ENCODE measurements around the gene BAHD1. TPM values are rescaled to one million over a fixed set of nuclear protein-coding genes. Genes with fewer than 3 reads are reported as not detected.

BAHD1 gene
- total and polyA plus RNA-seq, 2 donors (not counting 3 experiments of a cell fraction or from before 2014, with no cell fraction given) = 6.3 to 19.1 TPM

DNA sequence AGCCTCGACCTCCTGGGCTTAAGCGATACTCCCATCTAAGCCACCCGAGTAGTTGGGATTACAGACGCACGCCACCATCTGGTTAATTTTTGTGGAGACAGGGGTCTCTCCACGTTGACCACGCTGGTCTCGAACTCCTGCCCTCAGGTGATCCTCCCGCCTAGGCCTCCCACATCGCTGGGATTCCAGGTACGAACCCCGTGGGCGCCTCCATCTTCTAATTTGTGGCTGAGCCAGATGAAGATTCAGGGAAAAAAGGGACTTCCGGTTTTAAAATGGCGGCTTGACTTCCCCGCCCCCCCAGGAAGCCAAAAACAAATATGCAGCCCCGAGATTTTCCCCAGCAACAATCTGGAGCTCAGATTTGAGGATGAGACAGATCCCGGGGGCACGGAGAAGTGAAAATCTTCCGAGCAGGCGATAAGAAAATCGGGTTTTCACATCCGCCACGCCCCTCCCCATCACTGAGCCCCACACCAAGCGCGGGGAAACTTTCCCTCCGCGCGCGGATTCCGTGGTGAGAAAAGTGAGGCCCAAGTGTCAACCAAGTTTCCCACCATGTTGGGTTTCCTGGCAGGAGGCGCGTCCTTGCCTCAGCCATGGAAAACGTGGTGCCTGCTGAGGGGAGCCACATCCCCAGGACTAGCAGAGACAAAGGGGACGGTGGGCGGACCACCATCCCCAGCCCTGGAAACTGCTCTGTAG lies 45.5 kb downstream of the BAHD1 start:
- dilution Hi-C loops (cut with MboI; ENCODE audit: extremely low pct_ligation_motif_present, low sequenced_read_pairs) = no loop called here
- Histone ChIP-seq H3K27ac (ENCODE audit: insufficient read depth, low read depth, low read length) (no peak overlapping the region), H3K36me3 (ENCODE audit: control insufficient read depth in 2 of 2, extremely low read depth in 1 of 2, insufficient read depth in 2 of 2, low read length in 2 of 2) (no peaks in the 10 kb centered on the region), H3K4me2 (ENCODE audit: insufficient read depth, low read length) (no peak overlapping the region), H3K4me3 (replicated peaks in 1 of 3; ENCODE audit: insufficient read depth in 1 of 3, low read depth in 1 of 3, low read length in 3 of 3) (no peak overlapping the region), H3K9me3 (replicated peaks; ENCODE audit: control insufficient read depth, insufficient read depth, low read length) (no peaks in the 10 kb centered on the region), H3K27me3 (ENCODE audit: control insufficient read depth in 2 of 2, insufficient read depth in 2 of 2, low read length in 2 of 2) (peaks cover 6% of the 10 kb centered on the region in 2 experiments), H2AFZ (ENCODE audit: low read depth, low read length) (no peak overlapping the region), H3K9ac (replicated peaks; ENCODE audit: extremely low read depth, insufficient read depth, low read length) (no peak overlapping the region), H3K9me1 (replicated peaks; ENCODE audit: control insufficient read depth, extremely low read depth, insufficient read depth, low read length) (no peaks in the 10 kb centered on the region), H4K20me1 (replicated peaks; ENCODE audit: control insufficient read depth, extremely low read depth, insufficient read depth, low read length) (no peaks in the 10 kb centered on the region), H3K79me2 (ENCODE audit: control insufficient read depth, insufficient read depth, low read length) (no peaks in the 10 kb centered on the region), H3K4me1 (ENCODE audit: control insufficient read depth, extremely low read depth, insufficient read depth, low read length) (no peaks in the 10 kb centered on the region)
- ChIA-PET CTCF (no interaction called here), POLR2A (no interaction called here)
- BruUV-seq (replicated peaks) = no TSS peak
- TF ChIP-seq MAX (IDR thresholded peaks at IDR 0.05; ENCODE audit: insufficient read depth, insufficient read length) (no peak), GATA2 (IDR thresholded peaks at IDR 0.05; ENCODE audit: insufficient read depth, insufficient read length, low read depth, low read length) (no peak), POLR2A (IDR thresholded peaks at IDR 0.05; ENCODE audit: low read depth, low read length) (no peak), POLR2AphosphoS5 (IDR thresholded peaks at IDR 0.05; ENCODE audit: insufficient read depth, low read depth, low read length) (no peak), EZH2 (IDR thresholded peaks at IDR 0.05; ENCODE audit: borderline replicate concordance, low read depth, low read length, severe bottlenecking) (no peak), FOS (IDR thresholded peaks at IDR 0.05; ENCODE audit: borderline replicate concordance, insufficient read depth, low read length) (no peak), MYC (IDR thresholded peaks at IDR 0.05; ENCODE audit: low read depth, low read length) (no peak), JUN (IDR thresholded peaks at IDR 0.05; ENCODE audit: borderline replicate concordance, insufficient read depth, insufficient read length, low read depth) (no peak), CTCF (IDR thresholded peaks at IDR 0.05; ENCODE audit: extremely low read depth in 1 of 2, insufficient read depth in 1 of 2, low read depth in 1 of 2, low read length in 2 of 2) (no peak)
- FAIRE-seq = no peak
- intact Hi-C loops (cut with micrococcal nuclease) = no loop called here
- no peak for DNase-seq (ENCODE audit: low read depth, low spot score)
